Endothelial cell (in vitro differentiated cells): ENCODE results near the gene TRAPPC1. TPM values are rescaled to one million over a fixed set of nuclear protein-coding genes. Genes with fewer than 3 reads are reported as not detected.

Experiments
- DNase-seq: peaks from one replicate; pipeline ENCODE4 v3.0.0; 2021; ENCODE audit warnings: low spot score
- H3K27ac Mint-ChIP-seq: one replicate; pipeline ENCODE4 v1.8.0; 2021; ENCODE audit warnings: mixed read lengths, inconsistent platforms; ENCODE audit not compliant: unreplicated experiment
- H3K27me3 Mint-ChIP-seq: one replicate; pipeline ENCODE4 v1.8.0; 2021; ENCODE audit warnings: mild to moderate bottlenecking, moderate library complexity, mixed read lengths, inconsistent platforms; ENCODE audit not compliant: unreplicated experiment
- H3K36me3 Mint-ChIP-seq: one replicate; pipeline ENCODE4 v1.8.0; 2021; ENCODE audit warnings: mild to moderate bottlenecking, low read depth, mixed read lengths, inconsistent platforms; ENCODE audit not compliant: unreplicated experiment
- H3K4me1 Mint-ChIP-seq: one replicate; pipeline ENCODE4 v1.8.0; 2021; ENCODE audit warnings: mild to moderate bottlenecking, mixed read lengths, inconsistent platforms; ENCODE audit not compliant: unreplicated experiment
- H3K4me3 Mint-ChIP-seq: one replicate; pipeline ENCODE4 v1.8.0; 2021; ENCODE audit warnings: mild to moderate bottlenecking, mixed read lengths, inconsistent platforms; ENCODE audit not compliant: unreplicated experiment
- H3K9me3 Mint-ChIP-seq: one replicate; pipeline ENCODE4 v1.8.0; 2021; ENCODE audit warnings: mixed read lengths, inconsistent platforms; ENCODE audit not compliant: unreplicated experiment
- total RNA-seq: library from RNA; stranded (reverse); fragmentation: NEBNext Ultra II Directional; extraction: Animal tissue kit (Norgen Biotek cat#: 25700); gene quantifications from one replicate; pipeline ENCODE4 v1.2.1, GENCODE V29; 2021; ENCODE audit not compliant: unreplicated experiment
- TF ChIP-seq, protein P1 (sequence below): fragments of 200-600 bp; sonication (generic); IDR thresholded peaks from one replicate; pipeline ENCODE4 v1.5.0; 2021; ENCODE audit warnings: antibody characterized with exemption; ENCODE audit not compliant: unreplicated experiment

Gene TRAPPC1
- total RNA-seq, 1 donor from 2014 or later: 171 TPM

DNA sequence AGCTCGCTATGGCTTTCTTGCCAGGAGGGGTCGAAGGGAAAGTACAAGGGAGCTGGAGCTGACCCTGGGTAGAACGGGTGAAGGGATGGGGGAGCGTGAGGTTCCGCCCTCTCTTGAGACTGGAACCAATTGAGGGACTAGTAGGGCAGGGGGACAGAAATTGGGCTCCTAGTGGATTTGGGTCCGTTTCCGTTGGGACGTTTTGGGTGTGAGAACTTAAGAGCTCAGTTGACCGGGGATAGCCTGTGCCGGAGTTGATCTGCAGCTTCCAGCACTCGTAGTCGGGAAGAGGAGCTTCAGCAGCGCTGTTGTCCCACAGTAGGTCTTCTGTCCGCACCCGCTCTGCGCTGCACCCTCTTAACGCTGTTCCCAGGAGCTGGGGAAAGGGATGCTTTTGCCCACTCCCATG lies 741 bp upstream of the TRAPPC1 start:
- Mint-ChIP-seq H3K4me1 (peaks cover 28% of the 10 kb centered on the region), H3K4me3 (peak overlapping the region; percentile 100), H3K36me3 (peaks cover 16% of the 10 kb centered on the region), H3K27ac (peak overlapping the region; percentile 74), H3K9me3 (no peaks in the 10 kb centered on the region), H3K27me3 (peaks cover 13% of the 10 kb centered on the region)
- DNase-seq: no peak
- TF ChIP-seq, protein P1, sequence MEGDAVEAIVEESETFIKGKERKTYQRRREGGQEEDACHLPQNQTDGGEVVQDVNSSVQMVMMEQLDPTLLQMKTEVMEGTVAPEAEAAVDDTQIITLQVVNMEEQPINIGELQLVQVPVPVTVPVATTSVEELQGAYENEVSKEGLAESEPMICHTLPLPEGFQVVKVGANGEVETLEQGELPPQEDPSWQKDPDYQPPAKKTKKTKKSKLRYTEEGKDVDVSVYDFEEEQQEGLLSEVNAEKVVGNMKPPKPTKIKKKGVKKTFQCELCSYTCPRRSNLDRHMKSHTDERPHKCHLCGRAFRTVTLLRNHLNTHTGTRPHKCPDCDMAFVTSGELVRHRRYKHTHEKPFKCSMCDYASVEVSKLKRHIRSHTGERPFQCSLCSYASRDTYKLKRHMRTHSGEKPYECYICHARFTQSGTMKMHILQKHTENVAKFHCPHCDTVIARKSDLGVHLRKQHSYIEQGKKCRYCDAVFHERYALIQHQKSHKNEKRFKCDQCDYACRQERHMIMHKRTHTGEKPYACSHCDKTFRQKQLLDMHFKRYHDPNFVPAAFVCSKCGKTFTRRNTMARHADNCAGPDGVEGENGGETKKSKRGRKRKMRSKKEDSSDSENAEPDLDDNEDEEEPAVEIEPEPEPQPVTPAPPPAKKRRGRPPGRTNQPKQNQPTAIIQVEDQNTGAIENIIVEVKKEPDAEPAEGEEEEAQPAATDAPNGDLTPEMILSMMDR: no peak

DNA sequence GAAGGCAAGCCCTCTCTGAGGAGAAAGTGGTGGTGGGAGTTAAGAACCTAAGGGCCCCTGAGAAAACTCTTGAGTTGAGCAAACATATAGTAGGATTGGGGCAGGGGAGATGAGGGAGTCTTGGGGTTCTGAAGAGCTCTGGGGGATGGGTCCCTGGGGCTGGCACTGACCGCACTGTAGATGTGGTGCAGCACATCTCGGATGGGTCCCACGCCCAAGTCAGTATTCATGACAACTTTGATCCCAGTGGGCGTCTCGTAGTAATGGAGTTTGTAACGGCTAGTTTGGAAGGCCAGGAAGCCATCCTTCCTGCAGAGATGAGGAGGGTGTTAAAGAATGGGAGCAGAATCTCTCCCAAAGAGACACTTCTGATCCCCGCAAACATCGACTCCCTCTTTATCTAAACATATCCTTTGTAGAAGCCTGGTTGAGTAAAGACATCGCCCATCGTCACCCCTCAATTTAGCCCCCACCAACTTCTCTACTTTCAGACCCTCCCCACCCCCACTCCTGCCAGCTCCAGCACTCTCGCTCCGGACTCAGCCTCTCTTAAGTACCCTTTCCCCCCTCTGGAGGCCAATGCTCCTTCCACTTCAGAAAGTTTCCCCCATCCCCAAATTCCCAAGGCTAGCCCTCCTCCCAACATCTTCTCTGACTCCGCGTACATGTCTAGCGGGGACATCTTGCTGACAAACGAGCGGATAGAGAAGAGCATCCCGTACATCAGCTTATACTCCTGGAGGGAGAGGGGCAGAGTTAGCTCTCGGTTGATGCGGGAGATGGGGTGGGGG lies 710 bp downstream of the TRAPPC1 start:
- Mint-ChIP-seq H3K27ac (no peak overlapping the region), H3K4me3 (peak overlapping the region; percentile 100), H3K9me3 (no peaks in the 10 kb centered on the region), H3K27me3 (peaks cover 13% of the 10 kb centered on the region), H3K4me1 (peaks cover 31% of the 10 kb centered on the region), H3K36me3 (peaks cover 13% of the 10 kb centered on the region)
- DNase-seq: no peak
- TF ChIP-seq, protein P1: no peak

GRCh38 chr17:7929158-7930023 lies 2.4 kb downstream of the TRAPPC1 start, which contains the start of gene KCNAB3:
KCNAB3 (minus strand) TSS chr17:7929856; CDS start chr17:7929435, 421 bp downstream.
- no peaks in the 10 kb centered on the region for H3K9me3 Mint-ChIP-seq
- peaks cover 31% of the 10 kb centered on the region for H3K4me1 Mint-ChIP-seq
- peak; percentile 74 for DNase-seq
- H3K36me3 Mint-ChIP-seq: peaks cover 12% of the 10 kb centered on the region
- peaks cover 15% of the 10 kb centered on the region for H3K27me3 Mint-ChIP-seq
- peak within 1 kb of the TSS; percentile 100 for H3K4me3 Mint-ChIP-seq
- H3K27ac Mint-ChIP-seq: no peak within 1 kb of the TSS
- TF ChIP-seq, protein P1: no peak

- peaks cover 13% of the 10 kb centered on the region for H3K36me3 Mint-ChIP-seq
- H3K9me3 Mint-ChIP-seq: no peaks in the 10 kb centered on the region
- H3K4me3 Mint-ChIP-seq: peak overlapping the region; percentile 1
- DNase-seq: no peak
- TF ChIP-seq, protein P1: no peak
- no peak overlapping the region for H3K27ac Mint-ChIP-seq
- peaks cover 20% of the 10 kb centered on the region for H3K4me1 Mint-ChIP-seq
- peaks cover 13% of the 10 kb centered on the region for H3K27me3 Mint-ChIP-seq
Measured at GRCh38 chr17:7927596-7927995, 4.2 kb downstream of the TRAPPC1 start.
